Measurements from ENCODE around the gene TEAD2. TPM values are rescaled to one million over a fixed set of nuclear protein-coding genes. Genes with fewer than 3 reads are reported as not detected.

Gene TEAD2
- total RNA-seq, 1 donor from 2014 or later: 63.8 TPM

DNA sequence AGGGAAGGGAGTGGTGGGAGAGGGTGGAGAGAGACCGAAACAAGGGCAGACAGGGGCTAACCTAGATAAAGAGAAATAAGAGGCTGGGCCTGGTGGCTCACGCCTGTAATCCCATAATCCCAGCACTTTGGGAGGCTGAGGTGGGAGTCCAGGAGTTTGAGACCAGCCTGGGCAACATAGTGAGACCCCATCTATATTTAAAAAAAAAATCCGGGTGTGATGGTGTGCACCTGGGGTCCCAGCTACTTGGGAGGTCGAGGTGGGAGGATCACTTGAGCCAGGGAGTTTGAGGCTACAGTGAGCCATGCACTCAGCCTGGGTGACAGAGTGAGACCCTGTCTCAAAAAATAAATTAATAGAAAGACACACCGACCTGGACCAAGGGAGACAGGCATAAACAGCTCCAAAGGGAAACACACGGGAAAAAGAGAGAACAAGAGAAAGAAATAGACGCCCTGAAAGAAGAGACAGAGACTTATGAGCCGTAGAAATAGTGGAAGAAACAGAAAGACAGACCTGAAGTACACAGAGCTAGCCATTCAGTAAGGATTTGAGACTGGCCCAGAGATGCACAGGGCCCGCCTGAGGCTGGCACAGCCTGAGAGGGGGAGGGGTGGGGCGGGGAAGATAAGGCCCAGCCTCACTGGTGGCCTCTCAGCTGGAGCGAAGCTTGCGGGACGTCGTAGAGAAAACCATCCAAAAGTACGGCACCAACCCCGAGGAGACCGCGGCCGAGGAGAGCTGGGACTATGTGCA, 24.8 kb downstream of the TEAD2 start:
- TF ChIP-seq, protein P1, sequence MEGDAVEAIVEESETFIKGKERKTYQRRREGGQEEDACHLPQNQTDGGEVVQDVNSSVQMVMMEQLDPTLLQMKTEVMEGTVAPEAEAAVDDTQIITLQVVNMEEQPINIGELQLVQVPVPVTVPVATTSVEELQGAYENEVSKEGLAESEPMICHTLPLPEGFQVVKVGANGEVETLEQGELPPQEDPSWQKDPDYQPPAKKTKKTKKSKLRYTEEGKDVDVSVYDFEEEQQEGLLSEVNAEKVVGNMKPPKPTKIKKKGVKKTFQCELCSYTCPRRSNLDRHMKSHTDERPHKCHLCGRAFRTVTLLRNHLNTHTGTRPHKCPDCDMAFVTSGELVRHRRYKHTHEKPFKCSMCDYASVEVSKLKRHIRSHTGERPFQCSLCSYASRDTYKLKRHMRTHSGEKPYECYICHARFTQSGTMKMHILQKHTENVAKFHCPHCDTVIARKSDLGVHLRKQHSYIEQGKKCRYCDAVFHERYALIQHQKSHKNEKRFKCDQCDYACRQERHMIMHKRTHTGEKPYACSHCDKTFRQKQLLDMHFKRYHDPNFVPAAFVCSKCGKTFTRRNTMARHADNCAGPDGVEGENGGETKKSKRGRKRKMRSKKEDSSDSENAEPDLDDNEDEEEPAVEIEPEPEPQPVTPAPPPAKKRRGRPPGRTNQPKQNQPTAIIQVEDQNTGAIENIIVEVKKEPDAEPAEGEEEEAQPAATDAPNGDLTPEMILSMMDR (IDR thresholded peaks at IDR 0.05): no peak
- Mint-ChIP-seq H3K36me3 (ENCODE audit: low read depth) (peaks cover 14% of the 10 kb centered on the region), H3K27me3 (ENCODE audit: low read depth) (no peaks in the 10 kb centered on the region), H3K27ac (ENCODE audit: unreplicated experiment) (no peak overlapping the region), H3K9me3 (ENCODE audit: low read depth) (no peaks in the 10 kb centered on the region), H3K4me1 (ENCODE audit: low read depth) (no peaks in the 10 kb centered on the region), H3K4me3 (ENCODE audit: unreplicated experiment) (no peak overlapping the region)
- DNase-seq (ENCODE audit: low spot score): no peak

DNA sequence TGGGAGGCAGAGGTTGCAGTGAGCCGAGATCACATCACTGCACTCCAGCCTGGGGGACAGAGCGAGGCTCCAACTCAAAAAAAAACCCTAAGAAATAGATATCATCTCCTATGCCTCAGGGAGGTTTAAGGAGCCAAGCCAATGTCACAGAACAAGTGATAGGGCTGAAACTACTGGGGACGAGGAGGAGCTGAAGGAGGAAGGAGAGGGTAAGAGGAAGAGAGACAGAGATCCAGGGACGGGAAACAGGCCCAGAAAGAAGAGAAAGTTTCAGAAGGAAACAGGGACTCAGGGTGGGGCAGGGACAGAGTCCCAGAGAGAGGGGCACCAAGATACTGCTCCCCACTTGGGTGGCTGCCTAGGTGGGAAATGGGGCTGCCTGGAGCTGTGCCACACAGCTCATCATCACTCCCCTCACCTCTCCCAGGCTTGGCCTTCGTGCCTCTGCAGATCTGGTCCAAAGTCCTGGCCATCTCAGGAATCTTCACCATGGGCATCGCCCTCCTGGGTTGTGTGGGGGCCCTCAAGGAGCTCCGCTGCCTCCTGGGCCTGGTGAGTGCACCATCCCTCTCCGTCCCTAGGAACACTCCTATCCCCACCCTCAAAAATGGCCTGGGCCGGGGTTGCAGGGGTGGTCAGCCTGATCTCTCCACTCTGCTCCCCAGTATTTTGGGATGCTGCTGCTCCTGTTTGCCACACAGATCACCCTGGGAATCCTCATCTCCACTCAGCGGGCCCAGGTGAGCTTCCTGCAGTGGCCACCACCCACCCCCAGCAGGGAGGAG, 25.5 kb downstream of the TEAD2 start:
- no peak for DNase-seq (ENCODE audit: low spot score)
- no peaks in the 10 kb centered on the region for H3K27me3 Mint-ChIP-seq (ENCODE audit: low read depth)
- H3K4me1 Mint-ChIP-seq (ENCODE audit: low read depth): peaks cover 5% of the 10 kb centered on the region
- H3K4me3 Mint-ChIP-seq (ENCODE audit: unreplicated experiment): no peak overlapping the region
- TF ChIP-seq, protein P1 (IDR thresholded peaks at IDR 0.05): no peak
- H3K9me3 Mint-ChIP-seq (ENCODE audit: low read depth): no peaks in the 10 kb centered on the region
- H3K36me3 Mint-ChIP-seq (ENCODE audit: low read depth): peaks cover 11% of the 10 kb centered on the region
- no peak overlapping the region for H3K27ac Mint-ChIP-seq (ENCODE audit: unreplicated experiment)

DNA sequence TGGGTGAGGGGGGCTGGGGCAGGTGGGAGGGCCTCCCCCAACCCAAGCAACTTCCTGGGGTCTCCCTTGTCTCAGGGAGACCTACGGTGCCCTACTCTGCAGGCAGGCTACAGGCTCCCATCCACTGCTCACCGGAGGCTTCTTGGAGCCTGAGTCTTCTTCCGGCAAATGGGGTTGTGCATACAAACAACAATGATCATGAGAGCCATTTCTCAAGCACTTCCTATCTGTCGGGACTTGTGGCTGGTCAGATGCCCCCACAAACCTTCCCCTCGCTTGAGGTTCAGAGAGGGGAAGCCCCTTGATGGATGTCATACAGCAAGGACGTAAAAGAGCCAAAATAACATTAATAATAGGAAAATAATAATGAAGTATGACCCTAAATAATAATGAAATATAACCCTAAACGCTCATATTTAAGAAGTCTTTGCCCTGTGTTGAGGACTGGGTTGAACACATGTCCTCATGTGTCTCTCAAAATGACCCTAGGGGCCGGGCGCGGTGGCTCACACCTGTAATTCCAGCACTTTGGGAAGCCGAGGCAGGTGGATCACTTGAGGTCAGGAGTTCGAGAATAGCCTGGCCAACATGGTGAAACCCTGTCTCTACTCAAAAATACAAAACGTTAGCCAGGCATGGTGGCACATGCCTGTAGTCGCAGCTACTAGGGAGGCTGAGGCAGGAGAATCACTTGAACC, 26.3 kb downstream of the TEAD2 start:
- Mint-ChIP-seq H3K9me3 (ENCODE audit: low read depth) (no peaks in the 10 kb centered on the region), H3K4me3 (ENCODE audit: unreplicated experiment) (no peak overlapping the region), H3K27me3 (ENCODE audit: low read depth) (no peaks in the 10 kb centered on the region), H3K4me1 (ENCODE audit: low read depth) (peaks cover 7% of the 10 kb centered on the region), H3K36me3 (ENCODE audit: low read depth) (peaks cover 11% of the 10 kb centered on the region), H3K27ac (ENCODE audit: unreplicated experiment) (peak overlapping the region; percentile 71)
- TF ChIP-seq, protein P1 (IDR thresholded peaks at IDR 0.05): no peak
- DNase-seq (ENCODE audit: low spot score): no peak

DNA sequence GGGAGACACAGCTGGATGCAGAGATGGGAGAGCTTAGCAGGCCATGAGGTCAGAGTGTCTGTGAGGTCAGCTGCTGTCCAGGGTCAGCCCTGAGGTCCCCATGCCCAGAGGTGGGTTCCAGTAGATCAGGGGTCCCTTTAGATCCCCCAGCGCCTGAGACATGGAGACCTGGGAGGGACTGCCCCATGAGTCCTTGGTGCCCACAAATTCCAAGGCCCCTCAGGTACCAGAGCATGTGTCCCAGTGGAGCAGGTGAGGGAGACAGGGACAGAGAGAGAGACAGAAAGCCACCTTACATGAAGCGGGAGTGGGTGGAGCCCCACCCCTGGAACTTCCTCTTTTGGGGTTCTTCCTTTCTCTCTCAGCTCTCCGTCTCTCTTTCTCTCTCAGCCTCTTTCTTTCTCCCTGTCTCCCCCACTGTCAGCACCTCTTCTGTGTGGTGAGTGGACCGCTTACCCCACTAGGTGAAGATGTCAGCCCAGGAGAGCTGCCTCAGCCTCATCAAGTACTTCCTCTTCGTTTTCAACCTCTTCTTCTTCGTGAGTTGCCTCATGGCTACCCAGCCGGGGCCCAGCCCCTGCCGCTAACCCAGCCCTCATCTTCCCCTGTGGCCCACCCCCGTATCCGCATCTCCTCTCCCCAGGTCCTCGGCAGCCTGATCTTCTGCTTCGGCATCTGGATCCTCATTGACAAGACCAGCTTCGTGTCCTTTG, 27.0 kb downstream of the TEAD2 start, which contains the start of gene CD37:
Gene CD37, plus strand, starts transcription at position 336 of the 713 bp plus-strand sequence. Its CDS starts 135 bp downstream, at position 471.
- TF ChIP-seq, protein P1 (IDR thresholded peaks at IDR 0.05): no peak
- H3K4me3 Mint-ChIP-seq (ENCODE audit: unreplicated experiment): no peak within 1 kb of the TSS
- H3K27ac Mint-ChIP-seq (ENCODE audit: unreplicated experiment): peak within 1 kb of the TSS; percentile 71
- no peak for DNase-seq (ENCODE audit: low spot score)
- no peaks in the 10 kb centered on the region for H3K27me3 Mint-ChIP-seq (ENCODE audit: low read depth)
- no peaks in the 10 kb centered on the region for H3K9me3 Mint-ChIP-seq (ENCODE audit: low read depth)
- peaks cover 7% of the 10 kb centered on the region for H3K4me1 Mint-ChIP-seq (ENCODE audit: low read depth)
- peaks cover 7% of the 10 kb centered on the region for H3K36me3 Mint-ChIP-seq (ENCODE audit: low read depth)
